Motor neuron (in vitro differentiated cells): ENCODE measurements around the gene TDRKH. TPM values are rescaled to one million over a fixed set of nuclear protein-coding genes. Genes with fewer than 3 reads are reported as not detected.
"Not testable (repeated sequence)": the region's sequence is repeated elsewhere in the genome, so short reads cannot be mapped to it uniquely, and the experiment has no call there.

ENCODE experiments used
- ATAC-seq, 8 experiments: fragments of 200-7000 bp; cut with Tn5 transposase; replicated peaks in 6 of 8; 2 replicates each; pipeline ENCODE4 v1.8.0; 2021; ENCODE audit warnings: mild to moderate bottlenecking in 8 of 8, moderate library complexity in 8 of 8
- H3K27ac ChIP-seq, 2 donors: fragments of 250-450 bp; sonication (Bioruptor Pico); 2 replicates each; pipeline ENCODE4 v1.9.0; 2021; ENCODE audit warnings: antibody characterized with exemption in 2 of 2, mild to moderate bottlenecking in 2 of 2, moderate library complexity in 1 of 2
- H3K4me1 ChIP-seq, 2 donors: fragments of 250-450 bp; sonication (Bioruptor Pico); replicated peaks in 1 of 2; 2 replicates each; pipeline ENCODE4 v1.6.1; 2021; ENCODE audit warnings: antibody characterized with exemption in 2 of 2, mild to moderate bottlenecking in 2 of 2, moderate library complexity in 1 of 2
- H3K4me3 ChIP-seq, 5 donors: fragments of 250-450 bp; sonication (Bioruptor Pico); 2 replicates each; pipeline ENCODE4 v1.9.0; 2021; ENCODE audit warnings: antibody characterized with exemption in 5 of 5, mild to moderate bottlenecking in 5 of 5, moderate library complexity in 4 of 5
- WGBS, 10 experiments: fragments of 450-650 bp; shearing (Covaris generic); methylation state at CpG; one replicate each; pipeline ENCODE4 v1.0.0; 2022; 5-methylcytosine and 5-hydroxymethylcytosine counted together
- in situ Hi-C, 9 experiments: fragments of 400-800 bp; cut with MboI; loops; one replicate each; pipeline ENCODE4 v1.15.0; 2021; ENCODE audit warnings: low sequenced_read_pairs in 9 of 9, low pct_unique_long_range_greater_than_20kb in 2 of 9; ENCODE audit not compliant: unreplicated experiment in 9 of 9
- total RNA-seq, 8 experiments: library from RNA; unstranded; fragments of 300-600 nt; gene quantifications; 2 replicates each; pipeline versions ENCODE4 v1.2.3 to v1.2.4, GENCODE V29; 2022

TDRKH gene
- total RNA-seq, 8 experiments from 2014 or later: 1.1 to 38.3 (median 17.5) TPM

DNA sequence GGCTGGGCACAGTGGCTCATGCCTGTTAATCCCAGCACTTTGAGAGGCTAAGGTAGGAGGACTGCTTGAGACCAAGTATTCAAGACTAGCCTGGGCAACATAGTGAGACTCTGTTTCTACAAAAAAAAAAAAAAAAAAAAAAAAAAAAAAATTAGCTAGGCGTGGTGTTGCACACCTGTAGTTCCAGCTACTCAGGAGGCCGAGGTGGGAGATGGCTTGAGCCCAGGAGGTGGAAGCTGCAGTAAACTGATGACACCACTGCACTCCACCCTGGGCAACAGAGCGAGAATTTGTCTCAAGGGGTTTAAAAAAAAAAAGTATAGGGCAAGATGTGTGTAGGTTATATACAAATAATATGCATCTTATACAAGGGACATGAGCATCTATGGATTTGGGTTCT is 2.6 kb downstream of the TDRKH start:
- in situ Hi-C loops: no loop called here
- WGBS, 10 experiments: 0 to 100% (median 88%) methylated on average over 1 to 3 of the region's 3 CpGs; no CpG with 5 or more reads in 1 of the 10 experiments
- Histone ChIP-seq H3K27ac (no peak overlapping the region), H3K4me3 (no peak overlapping the region), H3K4me1 (peaks cover 0 to 11% of the 10 kb centered on the region in 2 donors)
- ATAC-seq: no peak

DNA sequence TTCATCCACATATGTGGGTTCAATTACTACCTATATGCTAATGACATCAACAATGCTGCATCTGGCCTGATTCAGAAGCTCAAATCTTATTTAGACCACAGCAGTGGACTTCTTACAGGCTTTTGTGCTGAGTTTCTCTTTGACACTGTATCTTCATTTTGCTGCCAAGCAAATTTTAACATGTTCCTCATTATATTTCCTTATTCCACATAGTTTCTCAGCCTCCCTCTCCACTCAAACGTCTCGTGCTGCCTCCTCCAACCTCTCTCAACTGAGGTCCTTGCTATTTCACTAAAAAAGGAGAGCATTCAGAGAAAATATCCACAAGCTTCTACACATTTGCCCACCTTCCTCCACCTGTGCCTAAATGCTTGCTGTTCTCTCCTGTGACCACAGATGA is 6.5 kb downstream of the TDRKH start:
- in situ Hi-C loops: no loop called here
- Histone ChIP-seq H3K4me1 (no peaks in the 10 kb centered on the region), H3K27ac (no peak overlapping the region), H3K4me3 (no peak overlapping the region)
- 17 to 82% (median 63%) methylated on average over 1 to 2 of the region's 2 CpGs; no CpG with 5 or more reads in 3 of the 10 experiments for WGBS, 10 experiments
- no peak for ATAC-seq

DNA sequence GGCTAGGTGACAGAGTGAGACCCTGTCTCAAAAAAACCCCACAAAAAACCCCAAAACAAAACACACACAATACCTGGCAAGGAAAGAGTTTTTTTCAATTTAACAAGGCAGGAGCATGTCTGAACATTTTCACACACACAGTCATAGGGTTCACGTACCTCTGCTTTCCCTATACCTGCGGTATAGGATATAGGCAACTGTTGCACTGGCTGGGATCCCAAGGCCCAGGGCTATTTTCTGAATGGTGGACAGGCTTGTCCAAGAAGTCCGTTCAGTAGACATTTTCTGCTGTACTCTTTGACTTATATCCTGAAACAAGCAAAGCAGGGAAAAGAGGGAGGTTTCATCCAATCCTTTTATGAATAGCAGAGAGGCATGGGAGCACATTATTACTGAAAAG is 7.6 kb downstream of the TDRKH start:
- in situ Hi-C loops: no loop called here
- H3K4me1 ChIP-seq: no peaks in the 10 kb centered on the region
- WGBS, 10 experiments: 50 to 100% (median 80%) methylated on average over 1 to 3 of the region's 3 CpGs
- ATAC-seq: no peak
- H3K4me3 ChIP-seq: no peak overlapping the region
- no peak overlapping the region for H3K27ac ChIP-seq

DNA sequence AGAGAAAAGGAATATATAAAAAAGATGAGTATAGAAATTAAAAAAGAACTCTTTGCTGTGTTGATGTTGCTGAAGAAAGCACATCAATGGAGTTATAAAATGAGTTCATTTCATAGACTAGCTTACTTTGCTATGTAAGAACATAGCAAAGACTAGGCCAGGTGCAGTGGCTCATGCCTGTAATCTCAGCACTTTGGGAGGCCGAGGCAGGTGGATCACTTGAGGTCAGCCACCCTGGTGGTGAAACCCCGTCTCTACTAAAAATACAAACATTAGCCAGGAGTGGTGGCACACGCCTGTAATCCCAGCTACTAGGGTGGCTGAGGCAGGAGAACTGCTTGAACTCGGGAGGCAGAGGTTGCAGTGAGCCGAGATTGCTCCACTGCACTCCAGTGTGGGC is 8.3 kb downstream of the TDRKH start:
- ATAC-seq, H3K27ac ChIP-seq, in situ Hi-C loops, H3K4me3 ChIP-seq, H3K4me1 ChIP-seq: not testable (repeated sequence)
- WGBS, 10 experiments: 40 to 100% (median 85%) methylated on average over 1 to 5 of the region's 5 CpGs; no CpG with 5 or more reads in 3 of the 10 experiments

DNA sequence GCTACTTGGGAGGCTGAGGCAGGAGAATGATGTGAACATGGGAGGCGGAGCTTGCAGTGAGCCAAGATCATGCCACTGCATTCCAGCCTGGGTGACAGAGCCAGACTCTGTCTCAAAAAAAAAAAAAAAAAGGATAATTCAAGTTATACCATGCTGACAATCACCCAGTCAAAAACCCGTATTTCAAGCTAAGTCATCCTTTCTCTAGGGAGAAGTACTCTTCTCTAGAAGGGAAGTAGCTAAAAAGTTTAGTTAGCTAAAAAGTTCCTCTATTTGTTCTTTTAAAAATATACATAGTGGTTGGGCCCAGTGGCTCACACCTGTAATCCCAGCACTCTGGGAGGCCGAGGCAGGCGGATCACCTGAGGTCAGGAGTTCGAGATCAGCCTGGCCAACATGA is 9.6 kb downstream of the TDRKH start:
- ATAC-seq, H3K27ac ChIP-seq, H3K4me1 ChIP-seq, H3K4me3 ChIP-seq, in situ Hi-C loops: not testable (repeated sequence)
- 57 to 99% (median 86%) methylated on average over 1 to 5 of the region's 5 CpGs; no CpG with 5 or more reads in 2 of the 10 experiments for WGBS, 10 experiments

DNA sequence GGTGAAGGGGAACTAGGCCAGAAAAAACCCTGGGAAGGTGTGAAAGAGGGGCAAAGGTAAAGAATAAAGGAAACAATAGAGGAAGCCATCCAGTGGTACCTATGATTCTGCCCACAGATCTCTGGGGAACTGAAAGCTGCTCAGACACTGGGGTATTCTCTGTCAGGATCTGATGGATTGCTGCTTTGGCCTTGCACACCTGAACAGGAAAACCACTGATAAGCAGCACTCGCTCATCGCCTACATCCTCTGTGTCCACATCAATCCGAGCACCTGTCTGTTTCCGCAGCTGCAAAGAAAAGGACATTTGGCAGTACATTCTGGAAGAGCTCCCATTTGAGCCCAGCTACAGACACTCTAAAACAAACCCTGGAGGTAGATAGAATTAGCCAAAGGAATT is 10.4 kb downstream of the TDRKH start:
- in situ Hi-C loops: no loop called here
- no peak overlapping the region for H3K27ac ChIP-seq
- no peak for ATAC-seq
- 59 to 100% (median 100%) methylated on average over 1 to 4 of the region's 4 CpGs; no CpG with 5 or more reads in 1 of the 10 experiments for WGBS, 10 experiments
- H3K4me3 ChIP-seq: no peak overlapping the region
- H3K4me1 ChIP-seq: no peaks in the 10 kb centered on the region

DNA sequence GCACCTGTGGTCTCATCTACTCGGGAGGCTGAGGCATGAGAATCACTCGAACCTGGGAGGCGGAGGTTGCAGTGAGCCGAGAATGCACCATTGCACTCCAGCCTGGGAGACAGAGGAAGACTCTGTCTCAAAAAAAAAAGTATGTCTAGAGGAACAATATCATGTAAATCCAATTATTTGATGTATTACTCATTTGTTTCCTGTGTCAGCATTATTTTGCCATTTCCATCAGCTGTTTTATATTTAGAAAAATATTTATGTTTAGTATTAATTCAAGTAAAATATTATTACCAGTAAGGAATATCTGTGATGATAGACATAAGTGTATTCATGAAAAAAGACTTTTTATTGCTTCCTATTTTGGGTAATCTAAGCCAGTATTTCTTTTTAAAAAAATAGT is 13.0 kb downstream of the TDRKH start:
- Histone ChIP-seq H3K27ac (no peak overlapping the region), H3K4me1 (no peaks in the 10 kb centered on the region), H3K4me3 (no peak overlapping the region)
- ATAC-seq: no peak
- 69 to 100% (median 96%) methylated on average over 1 to 4 of the region's 4 CpGs; no CpG with 5 or more reads in 4 of the 10 experiments for WGBS, 10 experiments
- in situ Hi-C loops: no loop called here

DNA sequence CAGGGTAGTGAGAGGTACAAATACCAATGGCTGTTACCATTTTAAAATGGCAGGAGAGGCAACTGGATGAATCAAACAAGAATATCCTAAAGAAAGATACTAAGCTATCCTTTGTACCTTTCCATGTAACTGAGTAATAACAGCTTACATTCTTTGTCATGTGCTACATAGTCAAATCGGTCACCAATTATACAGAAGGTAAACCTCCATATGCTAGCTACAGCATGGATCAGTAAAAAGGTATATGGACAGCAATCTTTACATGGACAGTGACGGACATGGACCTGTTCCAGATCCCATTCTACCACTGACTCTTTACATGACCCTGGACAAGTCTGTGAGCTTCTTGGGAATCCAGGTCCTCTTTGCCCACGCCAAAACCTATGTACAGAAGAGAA is 13.6 kb downstream of the TDRKH start:
- ATAC-seq: no peak
- H3K27ac ChIP-seq: no peak overlapping the region
- WGBS, 10 experiments: 20 to 100% (median 87%) methylated on average over 1 to 3 of the region's 3 CpGs; no CpG with 5 or more reads in 2 of the 10 experiments
- H3K4me3 ChIP-seq: no peak overlapping the region
- no peaks in the 10 kb centered on the region for H3K4me1 ChIP-seq
- in situ Hi-C loops: no loop called here

DNA sequence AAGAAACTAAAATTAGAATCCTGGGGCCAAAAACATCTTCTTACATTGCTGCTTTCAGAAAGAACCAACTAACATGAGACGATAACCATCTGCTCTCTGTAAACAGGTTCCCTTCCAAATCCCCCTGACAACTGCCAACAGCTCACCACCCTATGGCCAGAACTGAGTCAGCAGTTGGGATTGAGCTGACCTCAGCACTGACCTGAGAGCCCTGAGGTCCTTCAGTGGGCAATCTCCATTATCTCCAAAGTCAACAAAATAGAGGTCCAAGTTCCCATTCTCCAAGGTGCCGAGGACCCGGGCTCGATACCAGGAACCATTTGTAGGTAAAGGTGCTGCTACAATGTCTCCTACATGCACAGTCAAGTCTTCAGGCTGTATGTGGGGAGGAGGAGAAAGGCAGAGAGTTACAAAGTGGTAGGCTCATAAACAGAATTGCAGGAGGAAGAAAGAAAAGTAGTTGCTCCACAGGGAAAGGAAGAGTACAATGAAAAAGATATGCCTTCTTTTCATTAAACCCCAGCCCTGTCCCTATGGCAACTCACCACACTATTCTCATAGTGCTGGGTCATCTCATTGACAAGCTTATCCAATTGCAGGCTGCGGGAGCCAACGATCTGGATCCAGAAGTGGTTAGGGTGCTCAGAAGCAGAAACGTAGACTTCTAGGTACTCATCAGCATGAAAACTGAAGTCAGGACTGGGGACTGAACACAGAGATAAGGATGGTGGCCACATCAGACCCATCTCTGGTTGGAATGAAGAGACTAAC is 14.2 kb downstream of the TDRKH start:
- in situ Hi-C loops: no loop called here
- 61 to 100% (median 95%) methylated on average over 1 to 7 of the region's 7 CpGs for WGBS, 10 experiments
- Histone ChIP-seq H3K27ac (no peak overlapping the region), H3K4me3 (no peak overlapping the region), H3K4me1 (no peaks in the 10 kb centered on the region)
- ATAC-seq: no peak

DNA sequence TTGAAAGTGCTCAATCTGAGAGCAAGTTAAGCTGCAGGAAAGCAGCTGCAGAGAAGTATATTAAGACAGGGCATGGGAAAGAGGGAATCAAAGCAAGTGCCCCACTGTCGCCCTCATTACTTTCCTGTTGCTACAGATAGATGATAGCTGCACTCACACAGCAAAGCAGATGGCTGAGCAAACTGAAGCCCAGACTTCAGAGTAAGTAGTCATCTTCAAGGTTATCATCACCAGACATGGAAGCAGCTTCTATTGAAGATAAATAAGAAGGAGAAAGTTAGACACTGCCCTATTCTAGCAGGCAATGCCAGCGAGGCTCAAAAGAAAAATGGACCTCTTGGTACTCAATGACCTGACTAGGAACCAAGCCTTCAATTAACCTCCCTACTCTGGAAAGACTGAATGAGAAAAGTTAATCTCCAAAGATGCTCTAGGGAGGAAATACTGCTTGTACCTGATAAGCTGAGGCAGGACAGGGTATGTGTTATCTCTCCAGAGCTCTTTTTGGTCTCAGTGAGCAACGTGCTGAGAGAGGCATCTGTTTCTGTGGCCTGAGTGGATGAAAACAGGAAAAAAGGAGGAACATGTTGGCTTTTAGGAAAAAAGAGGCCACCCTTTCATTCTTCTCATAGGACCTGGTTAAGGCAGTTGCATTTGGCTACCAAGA is 15.9 kb downstream of the TDRKH start:
- H3K4me1 ChIP-seq: no peaks in the 10 kb centered on the region
- H3K4me3 ChIP-seq: no peak overlapping the region
- no peak for ATAC-seq
- no peak overlapping the region for H3K27ac ChIP-seq
- in situ Hi-C loops: no loop called here
- 20 to 100% (median 50%) methylated on average over 1 to 3 of the region's 3 CpGs; no CpG with 5 or more reads in 1 of the 10 experiments for WGBS, 10 experiments

DNA sequence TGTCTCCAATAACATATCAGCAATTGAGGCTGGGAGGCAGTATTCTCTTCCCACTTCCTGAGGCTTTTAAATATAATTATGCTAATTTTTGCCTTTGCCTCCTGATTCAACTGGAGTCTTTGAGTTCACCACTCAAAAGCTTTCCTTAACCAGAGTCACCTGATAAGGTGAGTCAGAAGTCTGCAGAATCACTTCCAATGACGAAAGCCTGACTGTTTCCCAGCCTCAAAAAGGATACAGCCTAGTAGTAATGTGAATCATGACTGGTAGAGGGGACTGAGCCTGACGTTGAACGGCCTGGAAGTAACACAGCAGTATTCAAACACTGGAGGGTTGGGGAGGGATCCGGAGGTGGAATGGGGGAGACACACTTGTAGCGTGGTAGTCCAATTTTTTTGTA is 16.6 kb downstream of the TDRKH start:
- Histone ChIP-seq H3K4me1 (no peaks in the 10 kb centered on the region), H3K4me3 (no peak overlapping the region), H3K27ac (no peak overlapping the region)
- in situ Hi-C loops: no loop called here
- peak in 7 of 8 experiments; percentile 24 to 95 (median 75) for ATAC-seq
- 0 to 96% (median 49%) methylated on average over 1 to 5 of the region's 5 CpGs; no CpG with 5 or more reads in 1 of the 10 experiments for WGBS, 10 experiments

DNA sequence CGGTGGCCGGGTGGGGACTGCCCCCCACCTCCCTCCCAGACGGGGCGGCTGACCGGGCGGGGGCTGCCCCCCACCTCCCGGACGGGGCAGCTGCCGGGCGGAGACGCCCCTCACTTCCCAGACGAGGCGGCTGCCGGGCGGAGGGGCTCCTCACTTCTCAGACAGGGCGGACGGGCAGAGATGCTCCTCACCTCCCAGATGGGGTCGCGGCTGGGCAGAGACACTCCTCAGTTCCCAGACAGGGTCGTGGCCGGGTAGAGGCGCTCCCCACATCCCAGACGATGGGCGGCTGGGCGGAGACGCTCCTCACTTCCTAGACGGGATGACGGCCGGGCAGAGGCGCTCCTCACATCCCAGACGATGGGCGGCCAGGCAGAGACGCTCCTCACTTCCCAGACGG is 21.0 kb downstream of the TDRKH start:
- H3K4me1 ChIP-seq, ATAC-seq, in situ Hi-C loops, H3K4me3 ChIP-seq, H3K27ac ChIP-seq: not testable (repeated sequence)
- no CpG with 5 or more reads among the region's 34 CpGs for WGBS, 10 experiments

DNA sequence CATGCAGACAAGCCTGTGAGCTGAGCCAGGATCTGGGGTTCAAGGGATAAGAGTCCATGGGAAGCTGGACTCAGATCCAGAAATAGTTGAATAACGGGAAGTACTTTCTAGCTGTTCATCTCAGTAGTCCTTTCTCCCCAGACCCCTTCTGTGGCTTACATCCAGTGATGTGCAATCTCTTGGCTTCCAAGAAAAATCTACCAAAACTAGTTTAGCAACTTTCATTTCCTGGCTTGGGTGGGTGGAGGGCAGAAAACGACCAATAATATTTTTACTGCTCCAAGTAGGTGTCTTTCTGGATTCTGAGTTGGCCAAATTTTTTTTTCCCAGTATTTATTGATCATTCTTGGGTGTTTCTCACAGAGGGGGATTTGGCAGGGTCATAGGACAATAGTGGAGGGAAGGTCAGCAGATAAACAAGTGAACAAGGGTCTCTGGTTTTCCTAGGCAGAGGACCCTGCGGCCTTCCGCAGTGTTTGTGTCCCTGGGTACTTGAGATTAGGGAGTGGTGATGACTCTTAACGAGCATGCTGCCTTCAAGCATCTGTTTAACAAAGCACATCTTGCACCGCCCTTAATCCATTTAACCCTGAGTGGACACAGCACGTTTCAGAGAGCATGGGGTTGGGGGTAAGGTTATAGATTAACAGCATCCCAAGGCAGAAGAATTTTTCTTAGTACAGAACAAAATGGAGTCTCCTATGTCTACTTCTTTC is 21.8 kb downstream of the TDRKH start:
- WGBS, 10 experiments: 0 to 100% (median 33%) methylated on average over 1 to 2 of the region's 7 CpGs; no CpG with 5 or more reads in 3 of the 10 experiments
- H3K4me1 ChIP-seq, in situ Hi-C loops: not testable (repeated sequence)

More for the DNA sequence above, 21.8 kb downstream of the TDRKH start:
- ATAC-seq, H3K4me3 ChIP-seq, H3K27ac ChIP-seq: not testable (repeated sequence)
